CD14-positive monocyte (primary cell): ENCODE data around the gene ZNF32. TPM values are rescaled to one million over a fixed set of nuclear protein-coding genes. Genes with fewer than 3 reads are reported as not detected.

ENCODE experiments used
- DNase-seq, 3 donors: peaks; one replicate each; pipeline ENCODE4 v3.0.0-alpha.2; 2011 to 2022
- H2AFZ ChIP-seq: 2 replicates; pipeline ENCODE4 v1.6.0; 2012; ENCODE audit warnings: mild to moderate bottlenecking, low read depth, low read length, inconsistent platforms; ENCODE audit not compliant: insufficient read depth, poor library complexity, severe bottlenecking
- H3K27ac ChIP-seq, 2 donors: 1 replicate in 1 of 2; 2 replicates in 1 of 2; pipeline ENCODE4 v1.5.1; 2012 to 2013; ENCODE audit warnings: low read length in 2 of 2, control low read depth in 1 of 2, inconsistent platforms in 1 of 2, low read depth in 1 of 2, mild to moderate bottlenecking in 1 of 2
- H3K27me3 ChIP-seq, 2 donors: one replicate each; pipeline versions ENCODE4 v1.6.0 to v1.6.1; 2011 to 2013; ENCODE audit warnings: low read length in 2 of 2; ENCODE audit not compliant: control insufficient read depth in 2 of 2, insufficient read depth in 2 of 2
- H3K36me3 ChIP-seq, 2 donors: replicated peaks in 1 of 2; 1 replicate in 1 of 2; 2 replicates in 1 of 2; pipeline versions ENCODE4 v1.5.1 to v1.6.1; 2012 to 2013; ENCODE audit warnings: low read length in 2 of 2, control low read depth in 1 of 2, inconsistent platforms in 1 of 2, mild to moderate bottlenecking in 1 of 2; ENCODE audit not compliant: insufficient read depth in 2 of 2, control insufficient read depth in 1 of 2
- H3K4me1 ChIP-seq, 2 donors: 1 replicate in 1 of 2; 2 replicates in 1 of 2; pipeline versions ENCODE4 v1.5.1 to v1.6.1; 2012 to 2013; ENCODE audit warnings: low read length in 2 of 2, control low read depth in 1 of 2, inconsistent platforms in 1 of 2, mild to moderate bottlenecking in 1 of 2, moderate library complexity in 1 of 2; ENCODE audit not compliant: insufficient read depth in 2 of 2, control insufficient read depth in 1 of 2
- H3K4me2 ChIP-seq: replicated peaks from 2 replicates; pipeline ENCODE3; 2012; ENCODE audit warnings: low read length, moderate library complexity, mild to moderate bottlenecking; ENCODE audit not compliant: poor library complexity, severe bottlenecking; ENCODE audit errors: extremely low read depth
- H3K4me3 ChIP-seq, 3 experiments: fragments of 200-600 bp in 1 of 3; sonication (generic) in 1 of 3; replicated peaks in 1 of 3; 1 replicate in 2 of 3; 2 replicates in 1 of 3; pipeline ENCODE4 v1.5.1; 2011 to 2013; ENCODE audit warnings: low read length in 3 of 3, mild to moderate bottlenecking in 3 of 3, control low read depth in 2 of 3, low read depth in 2 of 3, inconsistent platforms in 1 of 3, moderate library complexity in 1 of 3
- H3K79me2 ChIP-seq: 2 replicates; pipeline ENCODE4 v1.6.0; 2012; ENCODE audit warnings: mild to moderate bottlenecking, control low read depth, inconsistent platforms, low read length, moderate library complexity; ENCODE audit not compliant: insufficient read depth
- H3K9ac ChIP-seq: 2 replicates; pipeline ENCODE4 v1.6.0; 2017; ENCODE audit warnings: low read length, mild to moderate bottlenecking; ENCODE audit not compliant: insufficient read depth, poor library complexity, severe bottlenecking
- H3K9me3 ChIP-seq, 2 donors: replicated peaks in 1 of 2; 1 replicate in 1 of 2; 2 replicates in 1 of 2; pipeline versions ENCODE4 v1.5.1 to v1.6.1; 2012 to 2013; ENCODE audit warnings: low read length in 2 of 2, control low read depth in 1 of 2; ENCODE audit not compliant: control insufficient read depth in 1 of 2, insufficient read depth in 1 of 2
- H4K20me1 ChIP-seq: 2 replicates; pipeline ENCODE4 v1.6.0; 2012; ENCODE audit warnings: mild to moderate bottlenecking, low read length, control low read depth, moderate library complexity; ENCODE audit not compliant: insufficient read depth
- H3K27ac Mint-ChIP-seq, 7 donors: one replicate each; pipeline ENCODE4 v1.8.0; 2020; ENCODE audit warnings: mild to moderate bottlenecking in 7 of 7, mixed read lengths in 7 of 7, moderate library complexity in 6 of 7, inconsistent platforms in 2 of 7
- H3K27me3 Mint-ChIP-seq, 3 donors: one replicate each; pipeline ENCODE4 v1.8.0; 2021 to 2022; ENCODE audit warnings: low read depth in 3 of 3, mild to moderate bottlenecking in 3 of 3, mixed read lengths in 3 of 3, moderate library complexity in 3 of 3, inconsistent platforms in 1 of 3
- H3K36me3 Mint-ChIP-seq, 2 donors: one replicate each; pipeline ENCODE4 v1.8.0; 2020; ENCODE audit warnings: mixed read lengths in 2 of 2, inconsistent platforms in 1 of 2, mild to moderate bottlenecking in 1 of 2
- H3K4me1 Mint-ChIP-seq: one replicate; pipeline ENCODE4 v1.8.0; 2020; ENCODE audit warnings: mild to moderate bottlenecking, mixed read lengths
- H3K4me3 Mint-ChIP-seq, 2 donors: one replicate each; pipeline ENCODE4 v1.8.0; 2020; ENCODE audit warnings: mild to moderate bottlenecking in 2 of 2, mixed read lengths in 2 of 2, moderate library complexity in 1 of 2
- H3K9me3 Mint-ChIP-seq, 7 donors: one replicate each; pipeline ENCODE4 v1.8.0; 2020 to 2022; ENCODE audit warnings: mixed read lengths in 7 of 7, mild to moderate bottlenecking in 6 of 7, moderate library complexity in 6 of 7, inconsistent platforms in 2 of 7
- WGBS: methylation state at CpG from one replicate; pipeline ENCODE4 v1.1.5; 2013; ENCODE audit warnings: missing lambda C conversion rate; ENCODE audit not compliant: insufficient coverage; 5-methylcytosine and 5-hydroxymethylcytosine counted together
- intact Hi-C, 2 donors: fragments of 100-400 bp; cut with micrococcal nuclease; formaldehyde crosslinking; loops; one replicate each; pipeline versions ENCODE4 v1.15.0 to v1.15.1; 2023
- polyA plus RNA-seq, 3 donors: library from polyadenylated mRNA; depleted of rRNA in 1 of 3; unstranded in 2 of 3; stranded (reverse) in 1 of 3; fragments of 300-500 nt in 2 of 3; fragments of >200 nt in 1 of 3; fragmentation: Illumina TruSeq in 2 of 3; gene quantifications; 1 replicate in 2 of 3; 2 replicates in 1 of 3; pipeline ENCODE4 v1.2.3, GENCODE V29; 2012 to 2021
- TF ChIP-seq, protein P1 (sequence below): fragments of 200-600 bp; IDR thresholded peaks from one replicate; pipeline ENCODE4 v1.8.0; 2022; ENCODE audit warnings: antibody characterized with exemption, mild to moderate bottlenecking

Gene ZNF32
- polyA plus RNA-seq, 3 donors: 16.7 to 33.6 (median 33.0) TPM

DNA sequence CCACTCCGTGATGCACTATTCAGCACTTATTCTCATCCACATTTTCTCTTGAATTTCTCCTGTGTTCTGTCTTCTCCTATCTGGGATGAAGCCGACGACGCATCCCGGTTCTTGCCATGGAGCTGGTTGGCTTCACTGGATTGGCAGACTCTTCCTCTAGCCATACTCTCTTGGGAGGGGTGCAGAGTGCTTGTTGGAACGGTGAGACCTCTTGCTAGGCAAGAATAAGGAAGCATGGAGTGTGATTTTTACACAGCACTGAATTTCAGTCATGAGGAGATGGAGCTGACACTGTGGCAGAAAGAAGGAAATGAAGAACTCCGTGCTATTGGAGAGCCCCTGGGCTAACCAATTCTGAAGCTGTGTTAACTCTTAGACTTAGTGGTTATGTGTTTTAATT is 28.2 kb upstream of the ZNF32 start:
- Histone ChIP-seq H3K4me1 (no peaks in the 10 kb centered on the region), H2AFZ (no peak overlapping the region), H3K9ac (no peak overlapping the region), H3K79me2 (no peaks in the 10 kb centered on the region), H3K27ac (no peak overlapping the region), H3K9me3 (no peaks in the 10 kb centered on the region), H3K36me3 (no peaks in the 10 kb centered on the region), H3K4me3 (no peak overlapping the region), H4K20me1 (no peaks in the 10 kb centered on the region), H3K4me2 (no peak overlapping the region), H3K27me3 (no peaks in the 10 kb centered on the region)
- peaks cover 0 to 1% (median 0%) of the 10 kb centered on the region in 7 donors for H3K9me3 Mint-ChIP-seq
- WGBS: 48% methylated on average over 2 of the region's 7 CpGs
- TF ChIP-seq, protein P1, sequence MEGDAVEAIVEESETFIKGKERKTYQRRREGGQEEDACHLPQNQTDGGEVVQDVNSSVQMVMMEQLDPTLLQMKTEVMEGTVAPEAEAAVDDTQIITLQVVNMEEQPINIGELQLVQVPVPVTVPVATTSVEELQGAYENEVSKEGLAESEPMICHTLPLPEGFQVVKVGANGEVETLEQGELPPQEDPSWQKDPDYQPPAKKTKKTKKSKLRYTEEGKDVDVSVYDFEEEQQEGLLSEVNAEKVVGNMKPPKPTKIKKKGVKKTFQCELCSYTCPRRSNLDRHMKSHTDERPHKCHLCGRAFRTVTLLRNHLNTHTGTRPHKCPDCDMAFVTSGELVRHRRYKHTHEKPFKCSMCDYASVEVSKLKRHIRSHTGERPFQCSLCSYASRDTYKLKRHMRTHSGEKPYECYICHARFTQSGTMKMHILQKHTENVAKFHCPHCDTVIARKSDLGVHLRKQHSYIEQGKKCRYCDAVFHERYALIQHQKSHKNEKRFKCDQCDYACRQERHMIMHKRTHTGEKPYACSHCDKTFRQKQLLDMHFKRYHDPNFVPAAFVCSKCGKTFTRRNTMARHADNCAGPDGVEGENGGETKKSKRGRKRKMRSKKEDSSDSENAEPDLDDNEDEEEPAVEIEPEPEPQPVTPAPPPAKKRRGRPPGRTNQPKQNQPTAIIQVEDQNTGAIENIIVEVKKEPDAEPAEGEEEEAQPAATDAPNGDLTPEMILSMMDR: no peak
- H3K4me1 Mint-ChIP-seq: no peaks in the 10 kb centered on the region
- no peak for DNase-seq
- H3K27ac Mint-ChIP-seq: no peak overlapping the region
- H3K36me3 Mint-ChIP-seq: no peaks in the 10 kb centered on the region
- H3K27me3 Mint-ChIP-seq: peaks cover 6 to 11% (median 6%) of the 10 kb centered on the region in 3 donors
- H3K4me3 Mint-ChIP-seq: no peak overlapping the region
- intact Hi-C loops: loop anchor here in 1 of 2 donors (5.0 kb wide), 1 partner anchor 1180 kb away; no protein-coding TSS in a partner anchor

DNA sequence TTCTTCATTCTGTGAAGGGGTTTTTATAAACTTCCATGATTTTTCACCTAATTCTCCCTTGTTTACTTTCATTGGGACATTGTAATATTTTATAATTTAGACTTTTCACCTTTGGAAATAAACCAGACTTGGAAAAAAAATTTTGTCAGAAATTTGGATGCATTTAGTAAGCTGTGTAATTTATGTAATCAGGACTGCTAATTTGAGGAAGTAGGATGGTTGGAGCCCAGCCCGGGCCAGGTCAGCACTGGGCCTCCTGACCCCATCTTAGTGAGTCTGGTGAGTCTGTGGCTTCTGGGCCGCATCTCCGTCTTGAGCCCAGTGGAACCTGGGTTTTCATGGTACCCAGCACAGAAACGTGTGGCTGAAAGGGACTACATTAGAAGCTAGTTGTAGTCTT is 27.6 kb upstream of the ZNF32 start:
- 33% methylated on average over 4 of the region's 4 CpGs for WGBS
- Mint-ChIP-seq H3K27me3 (peaks cover 4 to 9% (median 7%) of the 10 kb centered on the region in 3 donors), H3K4me3 (no peak overlapping the region)

More for the DNA sequence above, 27.6 kb upstream of the ZNF32 start:
- no peaks in the 10 kb centered on the region for H3K27me3 ChIP-seq
- no peaks in the 10 kb centered on the region for H3K36me3 Mint-ChIP-seq
- H3K4me2 ChIP-seq: no peak overlapping the region
- H3K4me3 ChIP-seq: no peak overlapping the region
- no peaks in the 10 kb centered on the region for H3K36me3 ChIP-seq
- TF ChIP-seq, protein P1: no peak
- H4K20me1 ChIP-seq: no peaks in the 10 kb centered on the region
- no peaks in the 10 kb centered on the region for H3K4me1 Mint-ChIP-seq
- H2AFZ ChIP-seq: no peak overlapping the region
- no peaks in the 10 kb centered on the region for H3K9me3 ChIP-seq
- no peak overlapping the region for H3K27ac ChIP-seq
- peaks cover 0 to 1% (median 0%) of the 10 kb centered on the region in 7 donors for H3K9me3 Mint-ChIP-seq
- no peak overlapping the region for H3K27ac Mint-ChIP-seq
- H3K9ac ChIP-seq: no peak overlapping the region
- no peaks in the 10 kb centered on the region for H3K4me1 ChIP-seq
- intact Hi-C loops: loop anchor here in 1 of 2 donors (5.0 kb wide), 1 partner anchor 1181 kb away; no protein-coding TSS in a partner anchor
- DNase-seq: peak in 1 of 3 donors; percentile 1
- no peaks in the 10 kb centered on the region for H3K79me2 ChIP-seq
